K562 (cell line): ENCODE results near the gene TSEN54. TPM values are rescaled to one million over a fixed set of nuclear protein-coding genes. Genes with fewer than 3 reads are reported as not detected.

Experiments
- ARID2 ChIP-seq: fragments of 450-650 bp; IDR thresholded peaks from 2 replicates; pipeline ENCODE4 v1.6.1; 2017; ENCODE audit warnings: antibody characterized with exemption, mild to moderate bottlenecking
- BDP1 ChIP-seq: IDR thresholded peaks from 3 replicates; pipeline ENCODE4 v1.6.1; 2011; ENCODE audit not compliant: insufficient read length, insufficient read depth
- CBX5 ChIP-seq: IDR thresholded peaks from 2 replicates; pipeline ENCODE4 v1.6.1; 2014; ENCODE audit warnings: low read depth, borderline replicate concordance
- CEBPZ ChIP-seq: fragments of 150-350 bp; IDR thresholded peaks from 2 replicates; pipeline ENCODE4 v1.6.1; 2014; ENCODE audit warnings: low read depth, mild to moderate bottlenecking, low read length, borderline replicate concordance
- CREB3 ChIP-seq: fragments of 450-650 bp; conservative IDR thresholded peaks from 2 replicates; pipeline ENCODE4 v1.6.1; 2016; ENCODE audit warnings: missing genetic modification characterization, low read depth, mild to moderate bottlenecking, missing compliant biosample characterization, moderate library complexity
- EWSR1 ChIP-seq: fragments of 450-650 bp; IDR thresholded peaks from 2 replicates; pipeline ENCODE4 v1.6.1; 2018; ENCODE audit warnings: borderline replicate concordance, mild to moderate bottlenecking, low read depth, moderate library complexity; ENCODE audit not compliant: partially characterized antibody
- EZH2 ChIP-seq: IDR thresholded peaks from 2 replicates; pipeline ENCODE4 v1.6.1; 2012; ENCODE audit warnings: low read depth, mild to moderate bottlenecking, inconsistent platforms, low read length, borderline replicate concordance
- FOXM1 ChIP-seq, 2 experiments: fragments of 450-650 bp in 1 of 2; sonication (generic) in 1 of 2; formaldehyde crosslinking in 1 of 2; IDR thresholded peaks; 2 replicates each; pipeline versions ENCODE4 v1.6.1 to v1.9.0; 2017 to 2022; ENCODE audit warnings: low read depth in 2 of 2, mild to moderate bottlenecking in 2 of 2, missing genetic modification reagents in 1 of 2, moderate library complexity in 1 of 2
- HDAC6 ChIP-seq: IDR thresholded peaks from 2 replicates; pipeline ENCODE4 v1.6.1; 2012; ENCODE audit warnings: low read depth, mild to moderate bottlenecking, control low read depth, inconsistent platforms, low read length, moderate library complexity
- KDM2B ChIP-seq: fragments of 250-450 bp; sonication (Bioruptor Pico); IDR thresholded peaks from 2 replicates; pipeline ENCODE4 v1.8.0; 2021; ENCODE audit warnings: mild to moderate bottlenecking, moderate library complexity
- NCOA2 ChIP-seq, 2 experiments: fragments of 450-650 bp; IDR thresholded peaks; 2 replicates each; pipeline ENCODE4 v1.6.1; 2018; ENCODE audit warnings: mild to moderate bottlenecking in 2 of 2, moderate library complexity in 1 of 2; ENCODE audit not compliant: partially characterized antibody in 2 of 2
- NR1H2 ChIP-seq: sonication (generic); formaldehyde crosslinking; IDR thresholded peaks from 2 replicates; pipeline ENCODE4 v1.4.0; 2020; ENCODE audit warnings: mild to moderate bottlenecking, missing genetic modification reagents
- NUFIP1 ChIP-seq: fragments of 450-650 bp; IDR thresholded peaks from 2 replicates; pipeline ENCODE4 v1.6.1; 2018; ENCODE audit not compliant: partially characterized antibody
- SIX5 ChIP-seq, 2 experiments: IDR thresholded peaks; 2 replicates each; pipeline ENCODE4 v1.6.1; 2011; ENCODE audit warnings: low read length in 2 of 2, borderline replicate concordance in 1 of 2, low read depth in 1 of 2, mild to moderate bottlenecking in 1 of 2, moderate library complexity in 1 of 2; ENCODE audit not compliant: insufficient read depth in 1 of 2
- USF1 ChIP-seq: sonication (generic); formaldehyde crosslinking; IDR thresholded peaks from 2 replicates; pipeline ENCODE4 v1.9.0; 2022; ENCODE audit warnings: mild to moderate bottlenecking, missing genetic modification reagents
- XRCC4 ChIP-seq: IDR thresholded peaks from one replicate; pipeline ENCODE4 v1.6.1; 2011; ENCODE audit not compliant: insufficient read depth, insufficient read length; ENCODE audit errors: extremely low read depth
- ZKSCAN8 ChIP-seq: fragments of 200-800 bp; sonication (Bioruptor generic); IDR thresholded peaks from 2 replicates; pipeline ENCODE4 v1.6.1; 2016; ENCODE audit warnings: missing genetic modification characterization, missing compliant biosample characterization
- ZNF143 ChIP-seq: sonication (generic); formaldehyde crosslinking; IDR thresholded peaks from 2 replicates; pipeline ENCODE4 v1.9.0; 2022; ENCODE audit warnings: mild to moderate bottlenecking, missing genetic modification reagents
- ZNF212 ChIP-seq: fragments of 450-650 bp; formaldehyde crosslinking; IDR thresholded peaks from 2 replicates; pipeline ENCODE4 v1.4.0; 2020; ENCODE audit warnings: mild to moderate bottlenecking
- ZNF24 ChIP-seq: fragments of 450-650 bp; IDR thresholded peaks from 2 replicates; pipeline ENCODE4 v1.6.1; 2016
- ZNF449 ChIP-seq: fragments of 250-450 bp; sonication (Bioruptor Pico); IDR thresholded peaks from 2 replicates; pipeline ENCODE4 v1.8.0; 2022; ENCODE audit warnings: moderate library complexity, mild to moderate bottlenecking, inconsistent platforms
- ZSCAN29 ChIP-seq: fragments of 450-650 bp; IDR thresholded peaks from 2 replicates; pipeline ENCODE4 v1.6.1; 2017
- polyA plus RNA-seq, 8 experiments: library from polyadenylated mRNA; depleted of rRNA in 4 of 8; stranded (reverse) in 5 of 8; unstranded in 3 of 8; fragments of >200 nt; fragmentation: Nextera tagmentation in 2 of 8; fragmentation: Illumina TruSeq in 1 of 8; extraction: Ambion mirVana in 2 of 8; extraction: Trizol in 1 of 8; gene quantifications; 2 replicates each; pipeline versions ENCODE4 v1.2.1 to v1.2.3, GENCODE V29; 2011 to 2014; ENCODE audit warnings: inconsistent platforms in 1 of 8, missing spikeins in 1 of 8
- total RNA-seq, 7 experiments: library from RNA; depleted of rRNA in 6 of 7; stranded (reverse); fragments of >200 nt in 6 of 7; fragmentation: Illumina TruSeq in 2 of 7; extraction: Trizol in 2 of 7; gene quantifications; 2 replicates each; pipeline versions ENCODE4 v1.2.1 to v1.2.3, GENCODE V29; 2011 to 2021; ENCODE audit warnings: low replicate concordance in 1 of 7

TSEN54 gene
- total and polyA plus RNA-seq, 9 of the 15 experiments (the other 6 are each of a cell fraction or from before 2014, with no cell fraction given) = 5.9 to 64.3 (median 48.9) TPM

GRCh38 chr17:75487351-75488070, 28.8 kb upstream of the TSEN54 start (continued):
- TF ChIP-seq ZNF24 (no peak), CBX5 (no peak), HDAC6 (no peak), BDP1 (no peak), ZNF449 (CRISPR knock-in tag) (no peak), ZNF143 (CRISPR knock-in tag) (no peak), EWSR1 (no peak), KDM2B (no peak), FOXM1 (IDR thresholded peaks at IDR 0.05; ENCODE audit: low read depth) (no peak), FOXM1 (CRISPR knock-in tag; IDR thresholded peaks at IDR 0.05; ENCODE audit: low read depth) (no peak), XRCC4 (no peak), ZSCAN29 (no peak), NR1H2 (CRISPR knock-in tag) (no peak), ZNF212 (CRISPR knock-in tag) (no peak), CREB3 (tag) (no peak), ARID2 (no peak), NUFIP1 (no peak), SIX5 (IDR thresholded peaks at IDR 0.05; ENCODE audit: borderline replicate concordance in 1 of 2, insufficient read depth in 1 of 2, low read depth in 1 of 2, low read length in 2 of 2) (no peak), ZKSCAN8 (CRISPR knock-in tag) (no peak), EZH2 (no peak), CEBPZ (no peak), USF1 (CRISPR knock-in tag) (no peak; the same call in 1 of the 2 replicates), NCOA2 (IDR thresholded peaks at IDR 0.05; ENCODE audit: partially characterized antibody in 2 of 2) (no peak)
